Measurements from ENCODE around the gene MGAT5B. TPM values are rescaled to one million over a fixed set of nuclear protein-coding genes. Genes with fewer than 3 reads are reported as not detected.

MGAT5B gene
- total and polyA plus RNA-seq, 2 donors (not counting 1 experiment from before 2014, with no cell fraction given): 0.15 to 37.8 TPM

DNA sequence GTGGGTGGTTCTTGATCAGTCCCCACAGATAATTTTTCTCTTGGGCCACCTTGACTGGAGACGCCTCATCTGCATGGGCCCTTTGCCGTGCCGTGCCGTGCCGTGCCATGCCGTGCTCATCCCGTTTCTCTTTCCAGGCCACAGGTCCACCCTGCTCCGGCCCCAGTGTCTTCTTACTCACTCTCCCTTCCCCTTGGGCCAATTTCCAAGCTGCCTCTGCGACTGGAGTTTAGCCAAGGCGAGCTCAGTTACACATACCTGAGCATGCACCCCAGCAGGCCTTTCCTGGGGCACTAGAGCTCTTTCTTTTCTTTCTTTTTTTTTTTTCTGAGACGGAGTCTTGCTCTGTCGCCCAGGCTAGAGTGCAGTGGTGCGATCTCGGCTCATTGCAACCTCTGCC, 40.5 kb upstream of the MGAT5B start:
- WGBS (ENCODE audit: insufficient coverage): 92% methylated on average over 10 of the region's 14 CpGs
- CTCF ChIA-PET: no interaction called here

DNA sequence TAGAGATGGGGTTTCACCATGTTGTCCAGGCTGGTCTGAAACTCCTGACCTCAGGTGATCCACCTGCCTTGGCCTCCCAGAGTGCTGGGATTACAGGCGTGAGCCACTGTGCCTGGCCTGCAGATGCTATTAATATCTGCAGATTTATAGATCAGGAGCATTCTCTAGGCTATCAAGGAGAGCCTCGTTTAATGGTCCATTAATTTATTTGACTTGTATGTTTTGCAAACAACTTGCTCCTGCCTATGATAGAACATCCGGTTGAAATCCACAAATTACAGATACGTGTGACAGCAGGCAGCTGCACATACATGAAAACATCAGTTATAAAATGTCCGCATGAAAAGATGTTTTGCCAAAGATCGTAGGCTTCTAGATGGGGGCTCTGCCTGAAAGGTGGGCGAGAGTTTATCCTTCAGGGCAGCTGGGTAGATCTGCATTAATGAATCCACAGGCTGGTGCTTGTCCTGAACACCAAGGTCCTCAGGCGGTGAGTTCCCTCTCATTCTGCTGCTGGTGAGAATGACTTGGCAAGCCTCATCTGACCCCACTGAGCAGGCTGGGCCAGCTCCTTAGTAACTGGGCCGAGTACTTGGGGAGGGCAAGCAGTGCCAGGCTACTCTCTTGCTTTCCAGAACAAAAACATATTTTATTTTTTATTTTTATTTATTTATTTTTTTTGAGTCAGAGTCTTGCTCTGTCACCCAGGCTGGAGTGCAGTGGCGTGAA, 37.1 kb upstream of the MGAT5B start:
- no peak overlapping the region for H3K4me3 ChIP-seq (ENCODE audit: control extremely low read depth in 1 of 5, extremely low read depth in 1 of 5, insufficient read depth in 1 of 5, low read depth in 2 of 5, low read length in 4 of 5)
- intact Hi-C loops (cut with micrococcal nuclease): no loop called here
- no peaks in the 10 kb centered on the region for H4K20me1 ChIP-seq (ENCODE audit: control insufficient read depth, insufficient read depth, low read length, poor library complexity, severe bottlenecking)
- H3K79me2 ChIP-seq (ENCODE audit: control insufficient read depth, insufficient read depth, low read length): no peaks in the 10 kb centered on the region
- DNase-seq (no peak), ATAC-seq (ENCODE audit: low read depth) (no peak)
- H3K4me2 ChIP-seq (replicated peaks; ENCODE audit: low read depth, low read length, poor library complexity, severe bottlenecking): no peak overlapping the region
- ChIA-PET POLR2A (no interaction called here), CTCF (interaction anchor here (1.5 kb wide), 1 partner anchor 12 kb away, joined by 3 read pairs; no protein-coding TSS in a partner anchor)
- no peak overlapping the region for H3K4me3 Mint-ChIP-seq
- no peaks in the 10 kb centered on the region for H3K9me3 ChIP-seq (ENCODE audit: control extremely low read depth in 1 of 3, control insufficient read depth in 2 of 3, insufficient read depth in 1 of 3, low read length in 2 of 3)
- no peak overlapping the region for H3K9ac ChIP-seq (ENCODE audit: low read length)
- 95% methylated on average over 6 of the region's 10 CpGs for WGBS (ENCODE audit: insufficient coverage)
- H3K27ac Mint-ChIP-seq: no peak overlapping the region
- peaks cover 25% of the 10 kb centered on the region for H3K27me3 Mint-ChIP-seq
- TF ChIP-seq, protein P1, sequence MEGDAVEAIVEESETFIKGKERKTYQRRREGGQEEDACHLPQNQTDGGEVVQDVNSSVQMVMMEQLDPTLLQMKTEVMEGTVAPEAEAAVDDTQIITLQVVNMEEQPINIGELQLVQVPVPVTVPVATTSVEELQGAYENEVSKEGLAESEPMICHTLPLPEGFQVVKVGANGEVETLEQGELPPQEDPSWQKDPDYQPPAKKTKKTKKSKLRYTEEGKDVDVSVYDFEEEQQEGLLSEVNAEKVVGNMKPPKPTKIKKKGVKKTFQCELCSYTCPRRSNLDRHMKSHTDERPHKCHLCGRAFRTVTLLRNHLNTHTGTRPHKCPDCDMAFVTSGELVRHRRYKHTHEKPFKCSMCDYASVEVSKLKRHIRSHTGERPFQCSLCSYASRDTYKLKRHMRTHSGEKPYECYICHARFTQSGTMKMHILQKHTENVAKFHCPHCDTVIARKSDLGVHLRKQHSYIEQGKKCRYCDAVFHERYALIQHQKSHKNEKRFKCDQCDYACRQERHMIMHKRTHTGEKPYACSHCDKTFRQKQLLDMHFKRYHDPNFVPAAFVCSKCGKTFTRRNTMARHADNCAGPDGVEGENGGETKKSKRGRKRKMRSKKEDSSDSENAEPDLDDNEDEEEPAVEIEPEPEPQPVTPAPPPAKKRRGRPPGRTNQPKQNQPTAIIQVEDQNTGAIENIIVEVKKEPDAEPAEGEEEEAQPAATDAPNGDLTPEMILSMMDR (IDR thresholded peaks at IDR 0.05): no peak
- no peak overlapping the region for H2AFZ ChIP-seq (ENCODE audit: insufficient read depth, low read depth, low read length, poor library complexity, severe bottlenecking)
- H3K4me1 ChIP-seq (ENCODE audit: control insufficient read depth in 2 of 2, insufficient read depth in 2 of 2, low read length in 2 of 2): no peaks in the 10 kb centered on the region
- no peaks in the 10 kb centered on the region for H3K36me3 ChIP-seq (replicated peaks in 1 of 2; ENCODE audit: control extremely low read depth in 1 of 2, control insufficient read depth in 1 of 2, extremely low read depth in 1 of 2, insufficient read depth in 2 of 2, low read length in 1 of 2)
- no peak overlapping the region for H3K27ac ChIP-seq (ENCODE audit: low read length in 2 of 2)
- H3K4me1 Mint-ChIP-seq: no peaks in the 10 kb centered on the region
- peaks cover 0 to 9% (median 0%) of the 10 kb centered on the region in 4 experiments for H3K27me3 ChIP-seq (replicated peaks in 1 of 4; ENCODE audit: control extremely low read depth in 1 of 4, control insufficient read depth in 3 of 4, insufficient read depth in 4 of 4, low read length in 3 of 4)
- H3K9me3 Mint-ChIP-seq (ENCODE audit: insufficient read depth): no peaks in the 10 kb centered on the region

More for the DNA sequence above, 40.5 kb upstream of the MGAT5B start:
- Histone ChIP-seq H3K4me1 (ENCODE audit: control insufficient read depth in 2 of 2, insufficient read depth in 2 of 2, low read length in 2 of 2) (no peaks in the 10 kb centered on the region), H3K9me3 (ENCODE audit: control extremely low read depth in 1 of 3, control insufficient read depth in 2 of 3, insufficient read depth in 1 of 3, low read length in 2 of 3) (no peaks in the 10 kb centered on the region), H4K20me1 (ENCODE audit: control insufficient read depth, insufficient read depth, low read length, poor library complexity, severe bottlenecking) (no peaks in the 10 kb centered on the region), H3K79me2 (ENCODE audit: control insufficient read depth, insufficient read depth, low read length) (no peaks in the 10 kb centered on the region), H3K9ac (ENCODE audit: low read length) (no peak overlapping the region), H3K27ac (ENCODE audit: low read length in 2 of 2) (no peak overlapping the region), H3K4me2 (replicated peaks; ENCODE audit: low read depth, low read length, poor library complexity, severe bottlenecking) (no peak overlapping the region), H3K27me3 (replicated peaks in 1 of 4; ENCODE audit: control extremely low read depth in 1 of 4, control insufficient read depth in 3 of 4, insufficient read depth in 4 of 4, low read length in 3 of 4) (peaks cover 0 to 10% (median 0%) of the 10 kb centered on the region in 4 experiments), H3K36me3 (replicated peaks in 1 of 2; ENCODE audit: control extremely low read depth in 1 of 2, control insufficient read depth in 1 of 2, extremely low read depth in 1 of 2, insufficient read depth in 2 of 2, low read length in 1 of 2) (no peaks in the 10 kb centered on the region), H2AFZ (ENCODE audit: insufficient read depth, low read depth, low read length, poor library complexity, severe bottlenecking) (no peak overlapping the region), H3K4me3 (ENCODE audit: control extremely low read depth in 1 of 5, extremely low read depth in 1 of 5, insufficient read depth in 1 of 5, low read depth in 2 of 5, low read length in 4 of 5) (no peak overlapping the region)
- POLR2A ChIA-PET: no interaction called here
- TF ChIP-seq, protein P1 (IDR thresholded peaks at IDR 0.05): no peak
- TF ChIP-seq EZH2 (IDR thresholded peaks at IDR 0.05; ENCODE audit: borderline replicate concordance, insufficient read depth, low read depth, low read length, poor library complexity, severe bottlenecking): no peak
- Mint-ChIP-seq H3K9me3 (ENCODE audit: insufficient read depth) (no peaks in the 10 kb centered on the region), H3K27ac (no peak overlapping the region), H3K4me1 (no peaks in the 10 kb centered on the region), H3K27me3 (peaks cover 26% of the 10 kb centered on the region), H3K4me3 (no peak overlapping the region)
- DNase-seq: no peak
- no peak for ATAC-seq (ENCODE audit: low read depth)
- intact Hi-C loops (cut with micrococcal nuclease): no loop called here

Data from B cell (primary cell).